HG02759 (cell line): Measurements from ENCODE around the gene PVALB.

ENCODE experiments used
- ATAC-seq: cut with Tn5 transposase; IDR thresholded peaks from one replicate; pipeline ENCODE4 v1.9.1; 2021; ENCODE audit warnings: mild to moderate bottlenecking, moderate library complexity; ENCODE audit not compliant: unreplicated experiment

The PVALB gene

DNA sequence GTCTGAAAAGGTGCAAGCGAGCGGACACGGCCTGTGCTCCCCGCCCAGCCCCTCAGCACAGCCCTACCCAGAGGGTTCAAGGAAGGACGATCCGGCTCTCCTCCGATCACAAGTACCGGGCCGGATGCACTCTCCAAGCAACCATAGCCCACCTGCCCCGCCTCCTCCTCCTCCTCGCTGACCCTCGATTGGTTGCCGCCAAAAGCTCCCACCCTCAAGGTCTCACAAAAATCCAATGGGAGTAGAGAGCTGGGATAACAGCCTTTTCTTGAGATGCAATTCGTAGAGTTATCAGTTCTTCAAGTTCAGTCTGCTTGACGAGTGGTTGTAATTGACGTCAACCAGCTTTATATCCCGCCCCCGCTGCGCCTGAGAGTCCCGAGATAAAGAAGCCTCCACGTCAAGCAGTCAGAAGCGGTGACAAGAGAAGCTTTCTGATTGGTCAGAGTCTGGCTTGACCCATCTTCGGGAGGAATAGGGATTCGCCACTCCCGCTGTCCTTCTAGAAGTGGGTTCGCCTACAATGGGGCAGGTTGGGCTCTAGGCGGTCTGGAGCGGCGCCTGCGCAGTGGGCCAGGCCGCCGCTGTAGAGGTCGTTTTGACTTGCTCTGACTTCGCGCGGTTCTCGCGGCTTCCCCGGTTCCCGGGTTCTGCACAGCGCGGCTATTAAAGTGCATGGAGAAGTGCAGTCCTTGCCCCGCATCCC is 40.7 kb downstream of the PVALB start, which contains the start of gene IFT27:
TSS of gene IFT27 (minus strand) at position 156 of the 706 bp plus-strand sequence. CDS start 412 bp downstream, outside the sequence.
- peak; percentile 94 for ATAC-seq

DNA sequence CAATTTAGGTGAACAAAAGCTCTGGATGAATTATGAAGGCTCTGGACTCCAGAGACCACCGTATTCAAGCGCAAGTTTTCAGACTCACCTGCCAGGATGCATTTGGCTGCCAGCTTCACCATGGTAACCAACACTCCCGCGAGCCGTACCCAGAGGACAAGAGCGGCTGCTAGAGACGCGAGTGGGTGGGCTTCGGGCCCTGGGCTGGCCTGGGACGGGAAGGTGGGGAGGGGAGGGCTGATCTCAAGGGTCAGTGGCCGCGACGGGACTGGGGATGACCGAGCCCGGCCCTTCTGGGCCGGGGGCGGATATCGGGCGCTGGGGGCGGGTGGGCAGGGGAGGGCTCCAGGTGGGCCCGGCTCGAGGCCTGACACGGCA is 41.3 kb downstream of the PVALB start:
- peak; percentile 7 for ATAC-seq

DNA sequence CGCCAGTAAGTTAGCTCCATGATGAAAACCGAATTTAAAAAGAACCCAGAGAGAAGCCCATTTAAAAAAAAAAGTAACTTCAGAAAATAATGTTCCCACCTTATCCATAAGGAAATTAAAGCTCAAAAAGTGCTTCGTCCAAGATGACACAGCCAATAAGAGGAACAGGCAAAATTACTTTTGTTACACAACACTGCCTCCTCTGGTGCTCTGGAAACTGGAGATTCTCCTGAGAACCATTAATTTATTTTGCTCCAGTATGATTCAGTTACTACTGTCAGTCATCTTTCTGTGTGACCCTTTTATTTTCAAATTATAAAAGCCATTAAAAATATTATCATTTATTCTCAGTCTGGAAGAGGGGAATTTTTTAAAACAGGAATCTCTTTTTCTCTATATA is 42.9 kb downstream of the PVALB start:
- ATAC-seq = no peak

DNA sequence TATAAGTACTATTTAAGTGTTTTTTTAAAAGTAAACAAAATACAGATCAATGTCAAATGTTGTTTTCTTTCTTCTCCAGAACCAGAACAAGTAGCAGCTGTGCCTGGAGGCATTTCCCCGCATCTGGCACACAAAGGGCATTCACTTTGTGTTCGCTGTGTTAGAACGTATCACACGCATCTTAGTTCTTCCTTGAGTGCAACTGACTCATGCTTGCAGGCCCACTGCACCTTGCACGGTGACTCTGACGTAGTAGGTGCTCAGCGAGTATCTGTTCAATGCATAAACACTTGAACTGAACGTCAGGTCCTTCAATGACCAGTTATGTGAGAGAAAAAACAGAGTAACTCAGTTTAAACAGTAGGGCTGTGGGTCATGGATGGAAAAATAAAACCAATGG is 44.4 kb downstream of the PVALB start:
- ATAC-seq = no peak

DNA sequence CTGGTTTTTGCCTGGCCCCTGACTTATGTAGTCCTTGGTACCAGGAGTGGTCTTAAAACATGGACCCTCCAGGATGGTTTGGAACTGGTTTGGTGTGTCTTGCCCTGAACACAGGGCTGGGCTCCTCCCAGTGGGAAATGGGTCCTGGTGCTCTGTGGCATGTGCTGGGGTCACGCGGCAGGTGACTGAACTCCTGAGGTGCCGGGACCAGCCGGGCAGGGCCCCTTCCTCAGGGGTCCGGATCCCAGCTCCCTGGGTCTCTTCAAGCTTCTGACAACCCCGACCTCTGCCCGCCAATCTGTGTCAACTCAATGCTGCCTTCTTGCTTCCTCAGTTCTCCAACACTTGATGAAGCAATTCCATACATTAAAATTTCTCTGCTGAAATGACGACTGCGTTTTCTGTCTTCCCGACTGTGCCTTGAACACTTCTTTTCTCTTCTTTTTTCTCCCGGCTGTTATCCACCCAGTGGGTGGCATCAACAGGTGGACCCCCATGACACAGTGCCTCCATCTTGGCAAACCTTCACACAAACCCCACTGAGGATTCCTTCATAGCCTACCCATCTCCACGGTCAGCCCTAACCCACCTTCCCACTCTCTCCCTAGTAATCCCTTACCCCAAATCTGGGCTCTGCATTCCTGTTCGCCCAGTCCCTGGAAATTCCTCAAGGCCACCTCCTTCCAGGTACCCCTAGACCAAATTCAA is 45.3 kb downstream of the PVALB start:
- ATAC-seq = no peak

DNA sequence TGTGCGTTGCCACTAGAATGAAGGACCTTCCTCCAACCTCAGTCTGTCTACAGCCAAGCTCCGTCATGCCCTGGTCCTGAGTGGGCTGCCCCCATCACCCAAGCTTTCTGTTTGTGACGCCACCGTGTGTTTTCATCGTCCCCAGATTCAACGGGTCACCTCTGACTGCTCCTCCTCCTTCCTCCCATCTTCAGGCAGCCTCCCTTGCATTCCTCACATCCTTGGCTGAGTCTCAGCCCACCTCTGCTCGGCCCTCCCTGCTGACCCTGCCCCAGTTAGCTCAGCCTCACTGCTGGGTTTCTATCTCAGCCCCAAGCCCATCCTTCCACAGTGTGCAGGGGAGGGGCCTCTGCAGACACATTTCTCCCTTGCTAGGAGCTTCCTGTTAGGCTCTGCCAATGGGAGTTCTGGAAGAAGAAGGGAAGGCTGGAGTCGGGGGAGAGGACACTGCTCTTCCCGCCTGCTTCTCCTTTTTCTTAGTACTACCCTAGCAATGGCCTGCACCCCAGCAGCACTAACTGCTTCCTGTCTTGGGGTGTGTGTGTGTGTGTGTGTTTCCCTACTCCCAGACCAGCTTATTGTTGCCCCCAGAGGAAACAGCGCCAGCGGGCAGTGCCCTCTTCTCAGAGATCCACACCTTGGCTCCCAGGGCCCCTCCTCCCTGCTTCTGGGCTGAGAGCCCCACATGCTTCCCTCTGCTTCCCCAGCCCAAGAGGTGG is 46.2 kb downstream of the PVALB start:
- ATAC-seq = no peak

DNA sequence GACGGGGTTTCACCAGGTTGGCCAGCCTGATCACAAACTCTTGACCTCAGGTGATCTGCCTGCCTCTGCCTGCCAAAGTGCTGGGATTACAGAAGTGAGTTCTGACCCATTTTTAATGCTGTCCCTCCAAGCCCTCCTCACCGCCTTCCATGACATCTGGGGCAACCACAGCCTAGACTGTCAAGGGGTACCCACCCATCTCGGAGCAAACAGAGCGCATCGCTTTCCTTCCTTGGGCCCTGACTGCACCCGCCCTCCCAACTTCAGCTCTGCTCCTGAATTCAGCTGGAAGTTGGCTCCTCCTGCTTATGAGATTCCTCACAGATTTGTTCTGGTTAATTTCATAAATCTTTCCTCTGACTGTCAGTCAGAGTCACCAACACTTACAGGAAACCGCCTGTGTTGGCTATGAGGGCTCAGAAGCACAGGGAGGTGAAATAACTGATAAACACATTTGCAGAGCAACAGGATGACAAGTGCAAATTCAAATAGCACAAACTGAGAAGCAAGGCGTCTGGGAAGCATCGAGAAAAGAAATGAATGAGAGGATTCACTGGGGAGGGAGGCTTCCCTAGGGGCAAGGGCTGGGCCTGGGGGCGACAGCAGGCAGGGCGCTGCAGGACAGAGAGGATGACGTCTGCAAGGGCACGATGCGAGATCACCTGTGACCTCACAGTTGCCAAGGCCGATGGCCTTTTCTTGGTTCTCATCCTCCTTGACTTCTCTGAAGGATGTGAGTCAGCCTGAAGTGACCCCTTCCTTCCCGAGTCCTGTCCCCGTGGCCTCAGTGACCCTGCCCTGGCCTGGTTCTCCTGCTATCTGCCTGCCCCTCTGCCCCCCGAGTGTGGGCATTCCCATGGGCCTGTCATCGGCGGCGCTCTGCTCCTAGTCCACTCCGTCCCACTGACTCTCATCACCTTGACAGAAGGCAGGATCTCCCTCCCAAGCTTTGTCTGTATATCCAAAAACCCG is 47.0 kb downstream of the PVALB start:
- ATAC-seq = no peak

DNA sequence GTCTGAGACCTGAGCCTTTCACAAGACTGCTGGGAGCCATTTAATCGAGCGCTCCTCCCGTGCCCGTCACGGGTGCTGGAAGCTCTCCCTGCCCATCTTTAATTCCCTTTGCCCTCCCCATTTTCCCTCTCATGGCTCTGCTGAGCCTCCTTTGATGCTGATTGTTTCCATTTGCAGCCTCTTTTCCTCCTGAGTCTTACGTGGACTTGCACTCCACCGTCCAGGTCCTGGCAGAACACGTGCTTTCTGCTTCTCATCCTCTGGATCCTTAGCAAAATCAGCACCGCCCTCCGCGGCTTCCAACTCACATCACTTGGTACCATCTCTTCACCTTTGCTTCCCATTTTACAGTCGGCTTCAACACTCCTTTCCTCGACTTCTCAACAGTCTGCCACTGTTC is 48.2 kb downstream of the PVALB start:
- ATAC-seq = no peak

DNA sequence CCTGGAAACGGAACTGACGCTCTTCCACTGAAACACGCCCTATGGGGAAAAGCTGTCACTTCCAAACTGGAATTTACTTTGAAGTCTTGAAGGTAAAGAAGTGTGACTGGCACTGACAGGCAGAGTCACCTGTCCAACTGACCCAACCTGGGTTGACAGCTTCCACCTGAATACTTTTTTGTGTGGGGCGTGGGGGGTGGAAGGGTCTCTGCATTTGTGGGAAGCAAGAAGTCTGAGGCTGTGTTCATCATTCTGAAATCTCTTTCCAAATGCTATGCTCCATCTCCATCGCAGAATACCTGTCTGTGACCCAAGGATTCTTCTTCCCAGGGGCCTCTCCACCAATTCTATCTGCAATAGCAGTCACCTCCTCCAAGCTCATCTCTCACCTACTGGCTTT is 48.7 kb downstream of the PVALB start:
- ATAC-seq = no peak

DNA sequence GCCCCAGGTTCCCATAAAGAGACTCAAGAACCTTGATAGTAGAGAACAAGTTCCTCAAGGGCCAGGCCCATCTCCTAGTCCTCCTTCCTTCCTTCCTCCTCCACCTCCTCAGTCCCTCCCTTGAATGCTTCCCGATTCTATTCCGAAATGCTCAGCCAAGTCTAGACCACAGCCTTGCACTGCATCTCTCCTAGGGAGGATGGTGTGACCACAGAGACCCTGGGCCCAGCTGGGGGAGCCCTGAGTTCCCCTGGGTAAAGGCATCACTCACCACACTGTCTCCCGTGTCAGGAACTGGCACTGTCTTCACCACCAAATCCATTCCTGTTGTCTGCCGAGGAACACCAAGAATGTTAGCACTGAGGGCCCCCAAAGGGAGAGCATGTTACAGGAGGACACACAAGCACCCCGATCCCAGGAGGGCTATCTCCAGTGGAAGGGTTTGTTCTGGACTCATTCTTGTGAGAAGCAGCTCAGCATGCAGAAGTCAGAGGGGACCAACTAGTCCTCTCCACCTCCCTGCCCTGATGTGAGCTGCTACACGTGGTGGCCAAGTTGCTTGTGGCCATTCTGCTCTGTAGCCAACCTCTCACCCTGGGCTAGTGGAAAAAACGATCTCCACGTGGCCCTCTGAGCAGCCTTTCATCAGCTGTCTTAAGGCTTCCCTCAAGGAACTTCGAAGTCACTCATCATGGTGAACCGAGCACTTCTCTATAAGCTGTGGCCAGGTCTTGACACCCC is 49.6 kb downstream of the PVALB start:
- ATAC-seq = no peak

DNA sequence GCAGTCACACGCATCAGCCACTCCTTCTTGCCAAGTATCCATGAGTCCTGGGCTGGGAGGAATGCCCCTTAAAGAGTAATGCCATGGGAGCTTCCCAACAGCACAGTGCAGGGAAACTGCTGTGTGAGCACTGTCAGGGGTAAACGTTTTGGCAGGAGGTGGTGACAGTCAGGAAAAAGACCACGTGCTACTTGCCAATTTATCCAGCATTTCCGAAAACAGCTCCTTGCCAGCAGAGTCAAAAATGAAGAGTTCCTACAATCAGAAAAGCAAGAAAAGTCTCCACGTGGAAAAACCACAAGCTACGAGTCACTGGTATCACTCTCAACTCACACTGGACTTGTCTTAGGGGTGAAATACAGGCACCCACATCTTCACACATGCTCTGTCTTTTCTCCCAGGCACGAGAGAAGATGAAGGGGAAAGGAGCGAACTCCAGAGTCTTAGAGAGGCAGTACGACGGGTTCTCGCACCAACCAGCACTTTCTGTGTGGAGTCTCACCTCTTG is 50.8 kb downstream of the PVALB start:
- ATAC-seq = no peak

DNA sequence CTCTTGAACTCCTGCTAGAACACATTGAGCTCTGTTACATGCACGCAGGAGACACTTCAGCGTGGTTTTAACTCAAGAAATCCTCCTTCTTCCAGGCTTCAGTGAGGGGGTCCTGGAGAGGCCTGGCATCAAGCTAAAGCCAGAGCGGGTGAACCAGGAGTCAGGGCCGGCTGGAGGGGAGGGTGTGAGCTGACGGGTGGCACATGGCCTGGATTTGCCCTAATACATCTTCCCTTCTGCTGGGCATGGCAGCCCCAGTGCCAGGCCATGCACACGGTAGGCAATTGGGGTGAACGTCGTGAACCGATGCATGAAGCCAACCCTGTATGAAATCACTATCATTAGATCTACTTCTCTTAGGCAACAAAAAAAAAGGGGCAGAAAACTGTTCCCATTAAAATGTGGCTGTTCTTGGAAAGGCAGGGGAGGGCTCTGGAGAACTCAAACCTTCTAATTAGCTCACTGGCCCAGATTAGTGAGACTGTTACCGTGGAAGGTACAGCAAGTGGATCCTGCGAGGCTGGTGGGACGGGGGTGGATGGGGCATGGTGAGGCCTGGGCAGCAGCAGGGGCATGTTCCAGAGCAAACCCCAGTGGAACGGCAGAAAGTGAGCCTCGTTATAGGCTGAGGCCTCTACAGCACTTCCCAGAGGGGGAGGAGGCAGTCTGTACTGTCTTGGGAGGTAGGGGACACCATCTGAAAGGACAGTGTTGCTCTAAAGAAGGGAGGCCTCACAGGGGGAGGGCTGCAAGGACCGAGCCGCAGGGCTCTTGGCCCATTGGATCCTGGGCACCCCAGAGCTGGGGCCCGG is 51.5 kb downstream of the PVALB start:
- ATAC-seq = no peak

DNA sequence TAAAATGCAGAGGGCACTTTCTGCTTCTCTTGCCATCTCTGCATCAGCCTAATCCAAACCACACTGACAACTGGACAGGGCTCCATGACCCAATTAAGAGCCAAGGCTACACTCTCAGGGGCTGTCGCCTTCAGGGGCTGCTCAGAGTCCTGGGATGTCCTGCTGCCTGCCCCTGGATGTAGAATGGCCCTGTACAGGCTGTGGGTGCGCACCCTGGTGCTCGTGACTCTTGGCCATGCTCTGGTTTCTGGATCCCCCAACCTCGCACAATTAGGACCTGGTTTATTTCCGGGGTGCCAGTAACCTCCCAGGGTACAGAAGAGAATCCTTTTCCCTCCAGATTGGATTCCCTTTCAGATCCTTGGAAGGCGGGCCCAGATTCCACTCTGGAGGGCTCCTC is 52.2 kb downstream of the PVALB start:
- ATAC-seq = no peak

DNA sequence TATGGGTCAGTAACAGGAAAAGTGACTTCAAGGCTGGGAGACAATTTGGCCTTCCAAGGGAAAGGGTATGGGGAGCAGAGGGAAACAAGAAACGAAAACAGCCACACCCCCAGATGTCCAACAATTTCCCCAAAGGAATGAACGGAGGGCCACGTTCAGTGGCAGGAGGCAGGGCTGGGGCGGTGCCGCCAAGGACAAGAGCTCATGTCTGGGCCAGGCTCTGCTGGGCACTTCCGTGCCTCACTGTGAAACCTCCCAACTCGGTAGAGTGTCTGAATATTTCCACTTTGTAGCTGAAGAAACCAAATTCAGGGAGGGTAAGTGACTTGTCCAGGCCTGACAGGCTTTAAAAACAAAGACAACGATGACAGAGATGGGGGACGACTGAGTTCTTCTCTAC is 52.8 kb downstream of the PVALB start:
- ATAC-seq = no peak

DNA sequence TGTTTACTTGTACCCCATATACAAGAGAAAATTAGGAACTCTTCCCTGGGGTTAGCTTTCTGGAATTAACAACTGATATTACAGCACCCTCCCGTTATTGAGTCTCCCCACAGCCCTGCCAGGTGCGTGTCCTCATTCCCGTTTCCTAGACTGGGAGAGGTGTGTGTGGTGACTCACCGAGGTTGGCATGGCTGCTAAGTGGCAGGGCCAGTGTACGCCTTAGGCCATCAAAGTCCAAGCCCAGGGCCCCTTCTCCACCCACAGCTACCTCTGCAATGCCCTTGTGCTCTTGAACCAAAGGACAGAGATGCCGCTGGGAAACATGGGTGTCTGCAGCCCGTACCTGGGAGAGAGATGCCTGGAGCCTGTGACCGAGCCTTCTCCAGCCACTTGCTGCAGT is 53.3 kb downstream of the PVALB start:
- no peak for ATAC-seq

DNA sequence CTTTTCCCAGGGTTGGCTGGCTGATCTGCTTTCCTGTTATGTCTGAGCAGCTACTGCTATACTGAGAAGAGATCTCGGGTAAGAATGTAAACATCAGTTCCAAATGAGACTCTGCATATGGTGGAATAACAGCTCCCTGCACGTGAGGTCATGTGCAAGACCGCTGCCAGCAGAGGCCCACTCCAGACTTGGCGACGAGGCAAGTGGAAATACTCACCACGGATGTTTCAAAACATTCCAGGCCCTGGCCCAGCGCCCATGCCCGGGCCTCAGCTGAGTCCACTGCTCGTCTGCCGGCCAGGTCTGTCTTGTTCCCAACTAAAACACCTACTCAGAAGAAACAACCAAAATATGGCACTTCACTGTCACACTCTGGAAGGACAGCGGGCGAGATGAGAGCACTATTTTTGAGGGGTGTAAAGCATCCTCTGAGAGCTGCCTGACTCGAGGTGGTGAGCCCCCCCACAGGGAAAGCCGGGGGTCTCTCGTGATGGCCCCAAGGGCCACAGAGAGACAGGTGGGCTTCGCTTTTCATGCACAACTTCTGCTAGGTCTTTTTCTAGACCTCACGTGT is 54.1 kb downstream of the PVALB start:
- ATAC-seq = no peak

DNA sequence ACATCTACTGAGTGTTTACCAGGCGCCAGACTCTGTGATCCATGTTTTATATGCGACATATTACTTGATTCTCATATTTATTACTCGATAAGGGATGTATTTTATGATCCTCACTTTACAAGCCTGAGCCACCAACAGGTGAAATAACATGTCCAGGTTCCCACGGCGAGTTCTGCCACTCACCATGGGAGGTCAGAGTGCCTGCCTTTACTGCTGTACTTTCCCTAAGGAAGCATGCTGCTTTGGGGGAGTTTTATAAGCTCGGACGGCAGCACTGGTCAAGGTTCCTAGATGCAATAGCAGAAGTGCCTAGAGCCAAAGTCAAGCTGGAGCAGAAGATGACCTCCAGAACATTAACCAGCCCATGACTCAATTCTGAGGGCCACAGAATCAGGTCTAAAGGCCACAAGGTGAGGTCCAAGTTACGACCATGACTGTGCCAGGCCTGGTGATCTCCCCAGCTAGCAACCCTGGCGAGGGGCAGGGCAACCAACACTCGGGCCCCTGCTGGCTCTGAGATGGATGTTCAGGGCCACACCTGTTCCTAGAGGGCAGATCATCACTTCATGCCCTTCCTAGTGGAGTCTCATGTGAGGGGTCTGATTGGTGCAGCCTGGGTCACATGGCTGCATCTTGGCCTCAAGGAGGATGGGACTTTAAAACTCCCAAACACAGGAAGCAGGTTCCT is 55.1 kb downstream of the PVALB start:
- no peak for ATAC-seq

DNA sequence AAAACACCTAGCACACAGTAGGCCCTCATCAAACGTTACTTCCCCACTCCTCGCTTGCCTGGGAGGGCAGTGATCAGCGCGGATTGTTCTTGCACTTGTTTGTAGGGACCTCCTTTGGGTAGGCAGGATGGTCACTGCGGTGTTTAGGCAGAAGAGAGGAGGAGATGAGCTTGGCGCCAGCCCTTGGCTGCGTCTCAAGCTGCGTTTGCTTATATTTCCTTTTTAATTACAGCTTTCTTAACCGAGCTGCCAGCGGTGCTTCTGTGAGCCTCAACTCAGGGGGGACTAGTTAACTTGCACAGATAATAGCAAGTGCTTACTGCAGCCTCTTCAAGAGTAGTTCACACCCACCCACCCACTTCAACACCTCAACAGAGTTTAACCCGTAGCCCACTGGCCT is 56.0 kb downstream of the PVALB start:
- ATAC-seq = no peak
